SJSA1 (cell line): ENCODE measurements around the gene ZNF317. TPM values are rescaled to one million over a fixed set of nuclear protein-coding genes. Genes with fewer than 3 reads are reported as not detected.
"Not testable (repeated sequence)": the region's sequence is repeated elsewhere in the genome, so short reads cannot be mapped to it uniquely, and the experiment has no call there.

Source experiments
- DNase-seq, 2 experiments: peaks; one replicate each; pipeline ENCODE4 v3.0.0-alpha.2; 2015 to 2020; ENCODE audit warnings: low spot score in 2 of 2, low read depth in 1 of 2
- H3K27ac ChIP-seq: fragments of 250-450 bp; sonication (Bioruptor Pico); 2 replicates; pipeline ENCODE4 v1.5.1; 2020; ENCODE audit warnings: mild to moderate bottlenecking, moderate library complexity
- H3K27me3 ChIP-seq: fragments of 250-450 bp; sonication (Bioruptor Pico); replicated peaks from 2 replicates; pipeline ENCODE4 v1.5.1; 2020; ENCODE audit warnings: mild to moderate bottlenecking, moderate library complexity
- H3K36me3 ChIP-seq: fragments of 250-450 bp; sonication (Bioruptor Pico); 2 replicates; pipeline ENCODE4 v1.5.1; 2020; ENCODE audit warnings: mild to moderate bottlenecking
- H3K4me1 ChIP-seq: fragments of 250-450 bp; sonication (Bioruptor Pico); replicated peaks from 2 replicates; pipeline ENCODE4 v1.6.1; 2021; ENCODE audit warnings: mild to moderate bottlenecking
- H3K4me3 ChIP-seq: fragments of 250-450 bp; sonication (Bioruptor Pico); 2 replicates; pipeline ENCODE4 v1.5.1; 2020; ENCODE audit warnings: mild to moderate bottlenecking
- H3K9me3 ChIP-seq: fragments of 250-450 bp; sonication (Bioruptor Pico); replicated peaks from 2 replicates; pipeline ENCODE4 v1.5.1; 2020; ENCODE audit warnings: mild to moderate bottlenecking
- total RNA-seq: library from RNA; depleted of rRNA; stranded (reverse); fragments of >200 nt; shearing (Covaris generic); gene quantifications from 2 replicates; pipeline ENCODE4 v1.2.3, GENCODE V29; 2014

ZNF317 gene
- total RNA-seq, 1 experiment from 2014 or later = 17.7 TPM

DNA sequence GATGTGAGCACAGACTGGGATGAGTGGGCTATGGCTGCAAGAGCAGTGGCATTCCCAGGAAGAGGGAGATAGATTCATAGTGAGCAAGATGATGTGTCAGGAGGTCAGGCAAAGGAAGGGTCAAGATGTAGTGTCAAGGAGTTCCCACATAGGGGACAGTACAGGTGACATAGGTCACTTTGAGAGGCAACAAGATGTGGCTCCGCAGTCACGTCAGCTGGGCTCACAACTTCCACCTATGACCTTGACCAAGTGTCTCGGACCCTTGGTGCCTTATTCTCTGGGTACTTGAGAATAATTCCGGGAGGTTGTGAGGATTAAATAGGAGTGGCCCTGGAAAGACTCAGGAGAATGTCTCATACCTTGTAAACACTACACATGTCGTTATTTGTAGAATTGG lies 10.5 kb downstream of the ZNF317 start:
- Histone ChIP-seq H3K4me1 (no peaks in the 10 kb centered on the region), H3K27ac (no peak overlapping the region), H3K4me3 (no peak overlapping the region), H3K9me3 (peaks cover 46% of the 10 kb centered on the region), H3K36me3 (peaks cover 72% of the 10 kb centered on the region), H3K27me3 (no peaks in the 10 kb centered on the region)
- no peak for DNase-seq

DNA sequence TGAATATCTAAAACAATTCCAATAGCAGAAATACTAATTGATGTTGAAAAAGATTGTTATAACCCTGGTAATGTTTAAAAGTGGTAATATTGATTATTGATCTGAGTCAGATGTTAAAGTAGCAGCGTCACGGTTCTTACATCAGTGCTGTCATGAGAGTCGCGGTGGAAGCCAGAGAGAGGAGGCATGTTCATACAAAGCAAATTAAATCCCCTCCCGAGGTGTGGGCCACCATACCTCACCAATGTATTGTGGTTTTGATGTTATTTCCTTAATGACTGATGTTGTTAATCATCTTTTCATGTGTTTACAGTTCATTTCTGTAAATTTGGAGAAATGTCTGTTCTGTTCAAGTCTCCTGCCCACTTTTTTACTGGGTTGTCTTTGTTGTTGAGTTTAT lies 11.2 kb downstream of the ZNF317 start:
- Histone ChIP-seq H3K9me3 (peaks cover 47% of the 10 kb centered on the region), H3K27me3 (no peaks in the 10 kb centered on the region), H3K4me1 (no peaks in the 10 kb centered on the region), H3K27ac (no peak overlapping the region), H3K4me3 (no peak overlapping the region), H3K36me3 (peaks cover 77% of the 10 kb centered on the region)
- no peak for DNase-seq

DNA sequence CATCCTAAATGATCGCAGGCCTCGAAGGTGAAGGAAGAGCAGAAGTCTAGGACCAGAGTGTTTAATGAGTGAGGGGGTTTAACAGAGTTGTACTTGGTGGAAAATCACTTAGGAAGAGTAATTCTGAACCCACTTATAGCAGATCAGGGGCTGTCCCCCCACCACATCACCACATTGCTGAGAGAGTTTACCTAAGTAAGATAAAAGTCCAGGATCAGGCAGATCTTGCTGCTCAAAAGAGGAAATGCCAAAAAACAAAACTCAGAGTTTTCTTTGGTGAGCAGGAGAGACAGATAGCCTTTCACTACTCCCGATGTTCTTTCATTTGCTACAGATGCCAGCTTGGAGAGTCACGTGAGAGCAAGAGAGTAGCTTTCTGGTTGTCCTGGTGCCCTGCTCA lies 15.4 kb downstream of the ZNF317 start:
- H3K4me3 ChIP-seq = no peak overlapping the region
- no peak overlapping the region for H3K27ac ChIP-seq
- H3K4me1 ChIP-seq = no peaks in the 10 kb centered on the region
- no peak for DNase-seq
- H3K27me3 ChIP-seq = no peaks in the 10 kb centered on the region
- H3K9me3 ChIP-seq = peaks cover 45% of the 10 kb centered on the region
- peaks cover 86% of the 10 kb centered on the region for H3K36me3 ChIP-seq

DNA sequence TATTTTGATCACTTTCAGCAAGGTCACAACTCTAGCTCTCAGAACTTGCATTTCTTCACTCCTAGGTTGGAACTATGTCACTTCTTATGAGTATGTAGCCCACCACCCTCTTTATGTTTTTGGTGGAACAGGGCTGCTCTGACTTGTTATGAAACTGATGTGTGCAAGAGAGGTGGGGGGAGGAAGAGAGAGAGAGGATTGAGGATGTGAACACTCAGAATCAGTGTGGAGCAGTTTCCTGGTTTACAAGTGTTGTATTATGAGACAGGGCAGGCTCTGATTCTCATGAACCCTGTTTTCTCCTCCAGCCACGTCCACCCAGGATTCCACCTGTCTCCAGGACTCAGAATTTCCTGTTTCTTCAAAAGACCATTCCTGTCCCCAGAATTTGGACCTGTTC lies 16.1 kb downstream of the ZNF317 start:
- no peak for DNase-seq
- no peak overlapping the region for H3K27ac ChIP-seq
- no peak overlapping the region for H3K4me3 ChIP-seq
- H3K36me3 ChIP-seq = peaks cover 89% of the 10 kb centered on the region
- H3K9me3 ChIP-seq = peaks cover 50% of the 10 kb centered on the region
- H3K27me3 ChIP-seq = no peaks in the 10 kb centered on the region
- no peaks in the 10 kb centered on the region for H3K4me1 ChIP-seq

DNA sequence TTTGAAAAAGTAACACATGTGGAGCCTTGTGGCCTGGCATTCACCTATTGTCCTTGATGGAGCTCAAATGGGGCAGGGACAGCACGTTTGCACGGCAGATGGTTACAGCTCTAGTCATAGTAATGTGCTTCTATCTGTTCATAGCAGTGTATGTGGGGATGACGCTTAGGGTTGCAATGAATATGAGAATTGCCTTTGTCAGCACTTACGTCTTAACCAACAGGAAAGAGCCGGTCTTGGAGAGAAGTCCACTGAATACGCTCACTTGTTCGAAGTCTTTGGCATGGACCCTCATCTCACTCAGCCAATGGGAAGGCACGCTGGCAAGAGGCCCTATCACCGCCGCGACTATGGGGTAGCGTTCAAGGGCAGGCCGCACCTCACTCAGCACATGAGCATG lies 19.7 kb downstream of the ZNF317 start:
- Histone ChIP-seq H3K4me1 (no peaks in the 10 kb centered on the region), H3K27ac (no peak overlapping the region), H3K36me3 (peaks cover 93% of the 10 kb centered on the region), H3K4me3 (no peak overlapping the region), H3K9me3 (peaks cover 47% of the 10 kb centered on the region), H3K27me3 (no peaks in the 10 kb centered on the region)
- DNase-seq = no peak

DNA sequence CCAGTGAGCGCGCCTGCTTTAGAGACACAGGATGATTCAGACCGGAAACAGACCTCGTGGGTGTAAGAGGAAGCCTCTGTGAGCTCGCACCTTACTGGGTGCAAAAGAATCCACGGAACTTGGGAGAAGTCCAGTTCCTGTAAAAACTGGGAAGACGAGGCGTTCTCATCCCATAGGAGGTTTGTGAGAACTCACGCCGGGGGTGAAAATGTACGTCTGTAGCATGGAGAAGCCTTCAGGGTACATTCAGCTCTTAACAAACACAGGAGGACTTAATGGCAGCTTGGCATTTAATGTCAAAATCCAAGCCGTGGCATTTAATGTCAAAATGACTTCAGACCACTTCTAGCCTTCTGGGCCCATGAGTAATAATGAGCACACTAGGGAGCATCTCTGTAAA lies 21.2 kb downstream of the ZNF317 start:
- H3K27me3 ChIP-seq = no peaks in the 10 kb centered on the region
- no peaks in the 10 kb centered on the region for H3K4me1 ChIP-seq
- peaks cover 45% of the 10 kb centered on the region for H3K9me3 ChIP-seq
- DNase-seq = no peak
- H3K4me3 ChIP-seq = no peak overlapping the region
- no peak overlapping the region for H3K27ac ChIP-seq
- peaks cover 94% of the 10 kb centered on the region for H3K36me3 ChIP-seq

DNA sequence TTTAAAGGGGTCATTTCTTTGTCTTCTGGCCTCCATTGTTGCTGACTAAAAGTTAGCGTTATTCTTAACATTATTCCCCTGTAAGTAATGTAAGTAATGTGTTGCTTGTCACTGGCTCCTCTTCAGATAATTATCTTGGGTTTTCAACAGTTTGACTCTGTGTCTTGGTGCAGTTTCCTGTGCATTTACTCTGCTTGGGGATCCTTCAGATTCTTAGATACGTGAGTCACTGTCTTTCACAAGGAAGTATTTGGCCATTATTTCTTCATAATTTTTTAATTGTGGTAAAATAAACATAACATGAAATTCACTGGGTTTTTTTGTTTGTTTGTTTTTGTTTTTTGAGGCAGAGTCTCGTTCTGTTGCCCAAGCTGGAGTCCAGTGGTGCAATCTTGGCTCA lies 25.1 kb downstream of the ZNF317 start:
- peaks cover 29% of the 10 kb centered on the region for H3K9me3 ChIP-seq
- no peak overlapping the region for H3K4me3 ChIP-seq
- H3K4me1 ChIP-seq = no peaks in the 10 kb centered on the region
- peaks cover 64% of the 10 kb centered on the region for H3K36me3 ChIP-seq
- H3K27me3 ChIP-seq = no peaks in the 10 kb centered on the region
- no peak for DNase-seq
- H3K27ac ChIP-seq = no peak overlapping the region

DNA sequence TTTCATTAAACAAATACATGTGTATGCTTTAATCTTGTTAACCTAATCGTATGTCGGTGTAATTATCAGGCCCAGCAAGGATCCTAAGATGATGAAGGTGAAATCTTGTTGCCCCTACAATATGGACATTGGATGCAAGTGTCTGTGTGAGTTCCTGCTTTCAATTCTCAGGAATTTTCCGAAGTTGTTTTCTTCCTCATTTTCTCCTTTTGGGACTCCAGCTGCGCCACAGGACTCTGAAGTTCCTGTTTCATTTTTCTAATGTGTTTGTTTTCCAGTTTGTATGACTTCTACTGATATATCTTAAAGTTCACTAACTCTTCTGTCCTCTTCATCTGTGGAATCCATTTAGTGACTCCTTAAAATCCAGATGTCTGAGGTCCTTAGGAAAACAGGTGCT lies 26.6 kb downstream of the ZNF317 start:
- Histone ChIP-seq H3K4me3 (no peak overlapping the region), H3K27me3 (no peaks in the 10 kb centered on the region), H3K36me3 (peaks cover 48% of the 10 kb centered on the region), H3K9me3 (peaks cover 14% of the 10 kb centered on the region), H3K4me1 (no peaks in the 10 kb centered on the region), H3K27ac (no peak overlapping the region)
- DNase-seq = no peak

DNA sequence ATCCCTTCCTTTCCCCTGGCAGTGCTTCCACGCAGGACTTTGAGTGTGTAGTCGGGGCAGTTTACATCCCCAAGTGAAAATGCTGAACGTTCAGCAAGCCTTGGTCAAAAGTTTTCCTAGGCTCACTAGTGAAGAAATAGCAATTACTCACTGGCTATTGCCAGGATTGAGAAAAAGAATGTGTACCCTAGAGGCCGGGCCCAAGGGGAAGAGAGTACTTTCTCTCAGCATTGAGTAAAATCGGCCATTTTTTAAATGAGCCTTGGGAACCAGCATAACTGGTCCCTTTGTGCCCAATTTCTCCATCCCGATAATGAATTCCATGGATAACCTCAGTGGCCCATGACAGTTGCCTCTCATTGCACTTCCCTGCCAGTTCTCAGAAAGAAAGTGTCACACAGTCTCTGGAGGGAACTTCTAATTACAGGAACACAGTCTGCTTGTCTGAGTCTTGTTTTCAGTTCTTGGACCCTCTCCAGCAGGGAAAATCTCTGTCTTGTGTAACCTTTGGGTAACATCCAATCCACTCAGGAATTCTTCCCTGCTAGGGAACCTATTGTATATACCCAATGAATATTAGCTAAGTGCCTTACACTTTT lies 31.3 kb downstream of the ZNF317 start:
- DNase-seq = no peak
- H3K9me3 ChIP-seq = peaks cover 8% of the 10 kb centered on the region
- H3K27me3 ChIP-seq = no peaks in the 10 kb centered on the region
- H3K4me1 ChIP-seq = no peaks in the 10 kb centered on the region
- H3K36me3 ChIP-seq = peaks cover 6% of the 10 kb centered on the region
- H3K27ac ChIP-seq = no peak overlapping the region
- no peak overlapping the region for H3K4me3 ChIP-seq

DNA sequence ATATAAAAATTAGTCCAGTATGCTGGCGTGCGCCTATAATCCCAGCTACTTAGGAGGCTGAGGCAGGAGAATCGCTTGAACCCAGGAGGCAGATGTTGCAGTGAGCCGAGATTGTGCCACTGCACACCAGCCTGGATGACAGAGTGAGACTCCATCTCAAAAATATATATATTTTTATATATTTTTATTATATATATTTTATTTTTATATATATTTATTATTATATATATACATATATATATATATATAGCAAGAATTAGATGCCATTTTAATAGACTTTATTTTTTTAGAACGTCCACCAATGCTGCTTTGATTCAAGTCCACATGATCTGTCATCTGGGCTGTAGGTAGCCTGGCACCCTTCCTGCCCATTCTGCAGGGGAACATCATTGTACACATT lies 35.1 kb downstream of the ZNF317 start:
- Histone ChIP-seq H3K9me3 (peaks cover 5% of the 10 kb centered on the region), H3K36me3 (no peaks in the 10 kb centered on the region), H3K27me3 (no peaks in the 10 kb centered on the region), H3K4me1 (no peaks in the 10 kb centered on the region), H3K27ac (no peak overlapping the region), H3K4me3 (no peak overlapping the region)
- DNase-seq = no peak

DNA sequence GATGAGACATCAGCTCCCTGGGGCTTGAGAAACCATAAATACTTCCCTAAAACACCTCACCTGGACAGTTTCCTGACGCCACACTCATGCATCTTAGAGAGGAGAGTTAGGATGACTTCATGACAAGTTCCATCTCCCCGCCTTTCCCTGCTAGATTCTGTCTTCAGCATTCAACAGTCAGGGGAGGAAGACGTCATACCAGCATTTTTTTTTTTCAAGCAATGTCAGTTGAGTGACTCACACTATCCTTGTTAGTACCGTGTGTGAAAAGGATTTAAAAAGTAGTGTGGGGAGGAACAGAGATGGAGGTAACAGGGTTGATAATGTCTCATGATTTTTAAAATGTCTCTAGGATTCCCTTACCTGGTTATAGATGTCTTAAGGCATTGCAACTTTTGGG lies 38.7 kb downstream of the ZNF317 start, which contains the start of gene OR7D2:
Gene OR7D2 (plus strand): TSS at position 79 of the 400 bp plus-strand sequence. CDS start 6,803 bp downstream, outside the sequence.
- DNase-seq = no peak
- Histone ChIP-seq H3K4me1 (no peaks in the 10 kb centered on the region), H3K36me3 (no peaks in the 10 kb centered on the region), H3K27me3 (no peaks in the 10 kb centered on the region), H3K4me3 (no peak within 1 kb of the TSS), H3K9me3 (peaks cover 5% of the 10 kb centered on the region), H3K27ac (no peak within 1 kb of the TSS)

DNA sequence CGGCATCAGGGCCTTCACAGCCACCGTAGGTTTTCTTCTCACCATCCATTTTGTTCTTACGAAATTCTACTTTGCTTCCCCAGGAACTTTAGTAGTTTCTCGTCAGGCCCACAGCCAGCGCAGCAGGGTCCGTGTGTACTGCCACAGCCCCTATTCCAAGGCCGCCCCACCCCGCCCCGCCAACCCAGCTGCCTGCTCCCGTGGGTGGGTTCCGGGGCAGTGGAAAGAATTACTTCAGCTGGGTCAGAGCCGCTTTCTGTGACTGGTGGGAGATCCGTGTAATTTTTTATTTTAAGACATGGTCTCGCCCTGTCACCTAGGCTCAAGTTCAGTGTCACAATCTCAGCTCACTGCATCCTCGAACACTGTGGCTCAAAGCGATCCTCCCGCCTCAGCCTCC lies 42.8 kb downstream of the ZNF317 start:
- H3K4me3 ChIP-seq = no peak overlapping the region
- no peaks in the 10 kb centered on the region for H3K4me1 ChIP-seq
- no peak for DNase-seq
- no peaks in the 10 kb centered on the region for H3K36me3 ChIP-seq
- no peak overlapping the region for H3K27ac ChIP-seq
- no peaks in the 10 kb centered on the region for H3K27me3 ChIP-seq
- H3K9me3 ChIP-seq = no peaks in the 10 kb centered on the region

DNA sequence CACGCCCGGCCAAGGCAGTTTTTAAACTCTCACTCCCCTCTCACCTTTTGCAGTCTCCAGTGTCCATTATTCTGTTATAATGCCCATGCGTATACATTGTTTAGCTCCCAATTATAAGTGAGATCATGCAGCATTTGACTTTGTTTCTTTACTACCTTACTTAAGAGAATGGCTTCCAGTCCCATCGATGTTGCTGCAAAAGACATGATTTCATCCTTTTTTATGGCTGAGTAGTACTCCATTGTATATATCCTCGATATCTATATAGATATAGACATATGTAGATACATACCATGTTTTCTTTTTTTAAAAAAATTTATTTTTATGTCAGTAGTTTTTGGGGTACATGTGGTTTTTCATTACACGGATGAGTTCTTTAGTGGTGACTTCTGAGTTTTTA lies 47.0 kb downstream of the ZNF317 start:
- no peak overlapping the region for H3K27ac ChIP-seq
- no peak for DNase-seq
- H3K36me3 ChIP-seq = no peaks in the 10 kb centered on the region
- H3K9me3 ChIP-seq = no peaks in the 10 kb centered on the region
- H3K4me1 ChIP-seq = no peaks in the 10 kb centered on the region
- no peaks in the 10 kb centered on the region for H3K27me3 ChIP-seq
- H3K4me3 ChIP-seq = no peak overlapping the region

DNA sequence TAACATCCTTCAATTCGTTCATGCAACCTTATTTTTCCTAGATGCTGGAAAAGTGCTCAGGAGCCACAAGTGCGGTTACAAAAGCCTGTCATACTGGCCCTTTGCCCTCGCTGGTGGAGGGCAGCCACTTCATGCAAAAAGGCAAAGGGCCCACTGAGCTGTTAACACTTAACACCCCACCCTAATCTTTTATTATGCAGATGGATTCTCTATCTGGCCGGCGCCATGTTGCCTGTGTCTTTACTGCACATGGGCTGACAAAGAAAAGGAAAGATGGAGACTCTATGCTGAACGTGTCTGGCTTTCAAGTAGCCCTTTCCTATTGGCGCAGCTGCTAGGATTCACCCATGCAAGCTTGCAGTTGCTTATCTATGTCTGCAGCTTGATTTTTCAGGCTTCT lies 49.3 kb downstream of the ZNF317 start:
- H3K27me3 ChIP-seq = no peaks in the 10 kb centered on the region
- H3K27ac ChIP-seq = no peak overlapping the region
- H3K4me1 ChIP-seq = no peaks in the 10 kb centered on the region
- H3K4me3 ChIP-seq = no peak overlapping the region
- no peaks in the 10 kb centered on the region for H3K36me3 ChIP-seq
- no peaks in the 10 kb centered on the region for H3K9me3 ChIP-seq
- DNase-seq = no peak

DNA sequence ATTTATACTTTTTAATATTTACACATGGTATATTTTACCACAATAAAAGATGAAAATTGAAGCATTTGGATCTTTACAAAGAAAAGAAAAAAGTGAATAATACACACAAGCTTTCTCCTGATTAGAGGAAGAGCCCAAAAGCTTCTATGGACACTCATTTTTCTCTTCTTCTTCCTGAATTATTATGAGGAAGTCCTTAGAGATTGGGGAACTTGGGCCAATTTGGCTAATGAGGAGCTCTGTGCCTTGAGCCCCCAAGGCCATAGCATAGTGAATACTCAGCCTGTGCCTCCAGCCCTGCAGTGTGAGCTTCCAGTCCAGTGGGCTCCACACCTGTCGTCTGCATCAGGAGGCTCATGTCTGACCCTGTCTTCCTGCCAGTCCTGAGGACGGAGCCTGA lies 57.8 kb downstream of the ZNF317 start:
- H3K4me3 ChIP-seq, H3K27me3 ChIP-seq, H3K4me1 ChIP-seq, H3K27ac ChIP-seq, H3K9me3 ChIP-seq, H3K36me3 ChIP-seq, DNase-seq: not testable (repeated sequence)
